Skeletal muscle cell (primary cell): ENCODE data around the gene HOXB7.

Experiments used
- DNase-seq: peaks from one replicate; pipeline ENCODE4 v3.0.0-alpha.2; 2010; ENCODE audit warnings: low read depth
- H3K4me3 ChIP-seq: 2 replicates; pipeline ENCODE4 v1.5.1; 2011; ENCODE audit warnings: low read depth, mild to moderate bottlenecking, control low read depth, low read length, moderate library complexity

Gene HOXB7

DNA sequence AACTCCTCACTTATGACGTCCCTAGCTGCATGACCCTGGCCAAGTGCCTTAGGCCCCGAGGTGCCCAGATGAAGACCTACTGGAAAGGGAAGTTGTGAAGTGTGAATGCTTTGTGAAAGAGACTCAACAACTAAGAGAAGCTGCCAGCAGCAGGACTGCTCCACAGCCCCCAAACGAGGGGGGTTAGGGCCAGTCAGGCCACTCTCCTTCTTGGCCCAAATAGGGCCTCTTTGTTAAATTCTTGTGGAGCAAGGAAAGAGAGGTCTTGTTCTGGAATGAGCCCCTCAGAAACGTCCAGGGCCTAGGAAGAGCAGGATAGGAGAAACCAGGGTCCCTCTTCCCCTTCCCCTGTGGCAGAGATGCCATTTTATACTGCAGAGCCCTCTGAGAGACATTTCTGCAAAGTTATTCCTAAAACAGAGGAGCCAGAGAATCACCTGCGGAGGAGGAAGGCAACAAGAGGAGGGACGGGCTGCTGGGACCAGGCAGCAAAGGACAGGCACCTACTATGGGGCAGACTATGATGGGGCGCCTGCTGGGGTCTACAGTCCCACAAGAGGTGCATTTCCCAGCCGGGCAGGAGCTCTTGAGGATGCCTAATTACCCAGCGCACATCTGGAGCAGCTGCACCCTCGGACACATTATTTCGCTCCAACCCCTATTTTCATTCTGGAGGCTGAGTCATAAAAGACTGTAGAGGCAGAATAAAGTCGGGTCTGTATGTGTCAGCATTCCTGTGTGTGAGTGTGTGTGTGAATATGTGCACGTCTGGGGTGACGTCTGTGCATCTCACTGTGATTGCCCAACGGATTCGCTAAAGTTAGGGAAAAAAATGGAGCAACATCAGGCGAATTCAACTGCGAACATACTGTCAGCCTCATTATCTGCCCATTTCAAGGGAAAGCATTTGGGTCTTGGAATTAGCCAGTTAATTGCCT, 26.8 kb upstream of the HOXB7 start:
- peak; percentile 49 for DNase-seq
- no peak overlapping the region for H3K4me3 ChIP-seq

DNA sequence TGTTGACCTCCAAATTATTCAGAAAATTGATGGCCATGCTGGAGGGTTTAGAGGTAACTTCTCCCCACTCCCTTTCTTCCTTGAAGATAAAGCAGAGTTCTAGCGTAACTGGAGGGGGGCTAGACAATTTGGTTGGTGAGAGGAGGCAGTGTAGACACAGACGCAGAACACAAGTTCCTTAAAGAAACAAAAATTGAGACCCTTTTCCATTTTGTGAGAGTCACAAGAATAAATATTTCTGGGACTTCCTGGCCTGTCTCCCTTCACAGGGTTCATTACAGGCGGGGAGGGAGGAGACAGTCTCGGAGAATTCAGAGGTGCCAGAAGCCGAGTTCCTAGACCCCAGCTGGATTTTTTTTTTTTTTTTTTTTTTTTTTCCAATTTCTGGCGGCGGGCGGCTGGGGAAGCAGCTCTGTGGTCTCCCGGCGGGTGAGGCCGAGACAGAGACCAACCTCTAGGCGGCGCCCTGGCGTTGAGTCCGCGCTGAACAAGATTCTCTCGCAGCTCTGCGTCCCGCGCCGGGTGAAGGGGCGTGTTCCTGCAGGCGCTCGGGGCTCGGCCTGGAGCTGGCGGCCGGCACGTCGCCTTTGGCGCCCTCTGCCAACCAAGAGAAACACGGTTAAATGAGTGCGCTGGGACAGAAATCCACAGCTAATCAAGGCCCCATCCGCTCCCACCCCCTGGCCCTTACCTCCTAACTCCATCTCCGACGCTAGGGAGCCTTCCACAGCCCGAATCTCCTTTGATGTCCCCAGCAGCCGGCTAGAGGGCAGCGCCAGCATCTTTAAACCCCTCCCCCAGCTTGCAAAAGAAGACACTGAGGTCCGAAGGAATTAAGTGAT, 25.6 kb upstream of the HOXB7 start:
- H3K4me3 ChIP-seq = no peak overlapping the region
- DNase-seq = no peak

DNA sequence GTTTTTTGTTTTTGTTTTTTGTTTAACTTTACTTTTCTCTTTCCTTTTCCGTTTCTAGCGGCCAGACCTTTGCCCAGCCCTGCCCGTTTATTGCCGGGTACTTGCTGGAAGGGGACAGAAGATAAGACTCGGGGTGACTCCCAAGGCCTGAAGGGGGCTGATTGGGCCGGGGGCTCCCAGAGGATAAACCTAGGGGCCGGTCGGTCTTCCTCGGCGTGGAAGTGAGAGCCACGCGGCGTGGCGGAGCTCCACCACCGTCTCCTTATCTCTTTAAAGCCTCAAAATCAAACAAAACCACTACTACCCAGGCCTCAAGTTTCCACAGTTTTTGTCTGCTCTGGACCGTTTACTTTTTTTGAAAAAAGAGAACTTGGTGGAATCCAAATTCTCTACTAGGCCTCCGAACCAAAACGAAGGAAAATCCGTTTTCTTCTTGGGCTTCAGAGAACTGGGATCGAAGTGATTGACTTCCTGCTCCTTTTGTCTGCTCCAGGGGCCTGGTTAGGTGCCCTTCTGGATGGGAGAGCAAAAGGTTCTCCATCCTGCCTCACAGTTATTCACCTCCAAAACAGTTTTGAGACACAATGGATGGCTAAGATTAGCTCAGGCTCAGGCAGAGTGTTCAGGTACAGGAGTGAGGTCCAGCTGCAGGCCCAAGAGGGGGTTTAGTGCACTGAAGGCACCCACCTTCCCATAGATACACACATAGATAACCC, 23.8 kb upstream of the HOXB7 start:
- H3K4me3 ChIP-seq = no peak overlapping the region

GRCh38 chr17:48633266-48633677, 22.5 kb upstream of the HOXB7 start:
- no peak overlapping the region for H3K4me3 ChIP-seq
- no peak for DNase-seq

More for the DNA sequence above, 23.8 kb upstream of the HOXB7 start:
- DNase-seq = no peak

GRCh38 chr17:48632579-48633265, 21.9 kb upstream of the HOXB7 start:
- no peak overlapping the region for H3K4me3 ChIP-seq
- DNase-seq = no peak

DNA sequence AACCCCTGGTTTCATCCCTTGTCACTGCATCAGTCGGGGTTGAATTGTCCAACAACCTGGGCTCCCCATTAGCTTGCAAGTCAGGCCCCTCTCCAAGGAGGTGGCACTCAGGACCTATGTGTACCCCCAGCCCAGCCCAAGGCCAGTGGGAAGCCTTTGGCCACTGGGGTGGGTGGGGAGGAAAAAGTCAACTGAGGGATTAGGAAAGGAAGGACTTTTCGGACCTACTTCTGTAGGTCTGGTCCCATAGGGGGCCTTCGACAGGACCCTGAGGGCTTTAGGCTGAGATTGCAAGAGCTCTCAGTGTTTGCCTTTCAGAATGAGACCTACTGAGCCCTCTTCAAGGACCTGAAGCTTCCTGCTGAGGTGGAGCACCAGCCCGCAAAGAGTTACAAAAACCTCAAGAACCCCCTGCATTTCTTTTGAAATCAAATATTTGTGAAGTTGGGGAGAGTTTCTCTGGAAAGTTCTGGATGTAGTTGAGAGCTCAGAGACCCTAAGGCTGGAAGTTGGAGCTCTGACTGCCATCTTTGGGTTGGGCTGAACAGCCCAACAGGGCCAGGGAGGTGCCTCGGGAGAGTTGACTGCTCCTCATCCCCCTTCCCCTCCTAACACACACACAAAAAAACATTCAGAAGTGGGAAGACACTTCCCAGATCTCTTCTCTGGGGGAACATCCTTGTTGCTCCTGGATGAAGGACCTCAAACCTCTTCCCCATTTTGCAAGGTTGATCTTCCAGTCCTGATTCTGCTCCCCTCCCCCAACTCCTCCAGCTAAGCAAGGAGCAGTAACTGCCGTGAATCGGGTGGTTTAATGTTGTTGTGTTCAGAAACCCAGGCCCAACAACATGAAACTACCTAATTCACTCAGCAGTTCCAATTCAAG, 21.1 kb upstream of the HOXB7 start:
- DNase-seq = no peak
- no peak overlapping the region for H3K4me3 ChIP-seq

DNA sequence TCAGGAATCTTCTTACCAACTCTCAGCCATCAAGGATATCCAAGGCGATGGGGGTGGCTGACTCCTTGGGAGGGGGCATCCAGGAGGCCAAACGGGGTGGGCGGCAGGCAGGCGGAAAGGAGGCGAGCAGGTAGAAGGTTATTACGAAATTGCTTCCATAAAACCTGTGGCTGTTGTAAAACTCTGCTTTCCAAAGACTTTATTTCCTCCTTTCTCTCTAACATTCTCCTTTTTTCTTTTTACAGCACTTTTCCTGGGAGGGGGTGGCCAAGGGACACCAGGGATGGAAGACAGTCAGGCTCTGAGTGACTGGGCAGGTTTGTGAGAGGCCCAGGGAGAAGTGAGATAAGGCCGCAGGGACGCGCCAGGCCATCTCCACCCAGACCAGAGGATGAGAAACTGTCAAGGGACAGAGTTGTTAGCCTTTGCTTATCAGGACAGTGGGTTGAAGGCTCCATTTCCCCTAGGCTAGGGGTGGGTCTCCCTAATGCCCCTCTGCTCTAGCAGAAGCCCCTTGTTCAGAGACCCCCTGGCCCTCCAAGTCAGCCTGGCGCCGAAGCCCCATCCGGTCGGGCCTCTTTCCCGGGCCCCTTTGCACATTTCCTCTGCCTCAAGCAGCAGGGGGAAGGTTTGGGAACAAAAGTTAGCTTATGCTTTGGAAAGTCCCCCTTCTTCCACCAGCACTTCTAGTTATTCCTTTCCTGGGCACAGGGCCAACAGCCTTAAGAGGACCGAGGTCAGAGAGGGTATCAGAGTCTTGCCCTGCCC, 20.3 kb upstream of the HOXB7 start:
- DNase-seq = no peak
- H3K4me3 ChIP-seq = no peak overlapping the region

DNA sequence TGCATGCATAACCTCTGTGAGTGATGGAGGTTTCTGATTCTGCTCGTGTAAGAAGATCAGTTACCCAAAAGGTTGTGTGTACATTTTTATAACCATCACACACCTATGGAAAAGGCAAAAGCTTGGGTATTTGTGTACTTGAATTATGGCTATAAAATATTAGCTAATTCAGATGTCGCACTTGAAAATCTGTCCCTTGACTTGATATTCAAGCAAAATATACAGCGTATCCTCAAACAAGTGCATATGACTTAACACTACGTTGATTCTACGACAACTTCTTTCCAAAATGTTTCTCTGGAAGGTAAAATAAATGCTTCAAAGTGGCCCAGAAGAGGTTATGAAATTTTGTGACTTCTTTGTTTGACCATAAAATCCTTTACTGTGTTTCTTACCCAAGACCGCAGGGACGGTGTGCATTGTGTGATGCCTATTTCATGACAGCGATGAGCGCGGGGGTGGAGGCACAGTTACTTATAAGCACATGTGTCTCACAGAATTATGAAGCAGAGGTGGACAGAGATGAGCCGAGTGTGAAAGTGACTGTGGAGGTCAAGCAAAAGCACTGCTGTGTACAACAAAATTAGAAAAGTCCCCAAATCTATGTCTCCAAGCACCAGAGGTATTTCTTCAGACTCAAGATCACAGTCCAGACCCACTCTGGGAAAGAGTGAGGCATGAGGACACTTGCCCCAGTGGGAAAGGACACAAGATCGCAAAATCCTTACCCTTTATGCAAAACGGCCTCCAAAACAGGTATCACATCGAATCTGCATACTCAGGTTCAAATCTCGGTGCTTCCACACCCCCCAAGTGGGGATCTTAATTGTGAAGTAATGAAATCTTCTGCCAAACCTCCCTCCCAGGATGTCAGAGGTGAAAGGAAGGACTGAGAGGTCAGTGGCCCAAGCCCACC, 19.4 kb upstream of the HOXB7 start:
- DNase-seq = no peak
- no peak overlapping the region for H3K4me3 ChIP-seq

DNA sequence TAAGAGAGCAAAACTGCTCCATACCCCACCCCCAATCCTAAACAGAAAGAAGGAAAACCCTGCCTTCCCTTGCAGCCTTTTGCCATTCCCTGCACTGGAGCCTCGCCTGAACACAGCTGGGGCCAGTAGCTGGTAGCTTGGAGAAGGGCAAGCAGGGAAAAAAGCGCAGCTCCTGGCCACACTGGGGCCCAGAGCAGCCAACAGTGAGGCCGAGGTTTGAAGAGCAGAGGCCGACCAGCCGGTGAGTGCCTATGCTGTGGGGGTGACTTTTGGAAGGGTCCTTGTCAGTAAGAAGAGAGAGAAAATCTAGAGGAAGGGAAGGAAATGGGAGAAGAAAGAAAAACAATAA, 18.6 kb upstream of the HOXB7 start:
- DNase-seq = no peak
- no peak overlapping the region for H3K4me3 ChIP-seq

GRCh38 chr17:48628649-48629410, 18.0 kb upstream of the HOXB7 start:
- no peak for DNase-seq
- H3K4me3 ChIP-seq = no peak overlapping the region

GRCh38 chr17:48627623-48628521, 17.1 kb upstream of the HOXB7 start:
- no peak overlapping the region for H3K4me3 ChIP-seq
- no peak for DNase-seq

GRCh38 chr17:48627118-48627597, 16.3 kb upstream of the HOXB7 start:
- H3K4me3 ChIP-seq = no peak overlapping the region
- no peak for DNase-seq

- peak within 1 kb of the TSS; percentile 42 for H3K4me3 ChIP-seq
- no peak for DNase-seq
Observed at GRCh38 chr17:48626245-48627117, 15.7 kb upstream of the HOXB7 start, which contains the start of gene HOXB9. HOXB9 (minus strand) TSS chr17:48626358; CDS start chr17:48626269, 89 bp downstream.
